NOMO-1 treated with DMSO at 0.1 percent for 48 hours (cell line): ENCODE measurements around the gene SCYL1.

Experiments
- DNase-seq: peaks from one replicate; lab custom pipeline; 2025; ENCODE audit not compliant: unreplicated experiment; lab: John Stamatoyannopoulos, UW

SCYL1 gene

GRCh38 chr11:65492637-65493366 lies 32.1 kb upstream of the SCYL1 start:
- peak; percentile 67 for DNase-seq

GRCh38 chr11:65493367-65494176 lies 31.3 kb upstream of the SCYL1 start:
- DNase-seq: no peak

- DNase-seq: no peak
Observed at GRCh38 chr11:65496304-65497140, 28.4 kb upstream of the SCYL1 start.

- DNase-seq: peak; percentile 98
Observed at GRCh38 chr11:65497141-65498041, 27.5 kb upstream of the SCYL1 start.

- peak; percentile 67 for DNase-seq
Observed at GRCh38 chr11:65498042-65498726, 26.7 kb upstream of the SCYL1 start.

GRCh38 chr11:65498727-65498976 lies 26.2 kb upstream of the SCYL1 start:
- no peak for DNase-seq

- DNase-seq: peak; percentile 85
Observed at GRCh38 chr11:65498977-65499712, 25.7 kb upstream of the SCYL1 start, which contains the start of gene MALAT1. TSS of gene MALAT1 (plus strand) at chr11:65499045.

- DNase-seq: peak; percentile 45
Observed at GRCh38 chr11:65499713-65500386, 25.0 kb upstream of the SCYL1 start.

GRCh38 chr11:65500387-65501185 lies 24.3 kb upstream of the SCYL1 start:
- DNase-seq: peak; percentile 51

GRCh38 chr11:65501186-65501471 lies 23.8 kb upstream of the SCYL1 start:
- no peak for DNase-seq

GRCh38 chr11:65501472-65502273 lies 23.2 kb upstream of the SCYL1 start:
- DNase-seq: peak; percentile 26

- no peak for DNase-seq
Observed at GRCh38 chr11:65502274-65502554, 22.7 kb upstream of the SCYL1 start.

GRCh38 chr11:65502555-65503367 lies 22.1 kb upstream of the SCYL1 start:
- no peak for DNase-seq

GRCh38 chr11:65503368-65503948 lies 21.4 kb upstream of the SCYL1 start:
- DNase-seq: no peak

- DNase-seq: peak; percentile 22
Observed at GRCh38 chr11:65503949-65504673, 20.8 kb upstream of the SCYL1 start.
